Activated gamma-delta T cell (primary cell): ENCODE results near the gene AMD1.
"Not testable (repeated sequence)": the region's sequence is repeated elsewhere in the genome, so short reads cannot be mapped to it uniquely, and the experiment has no call there.

ENCODE experiments used
- DNase-seq: peaks from one replicate; lab custom pipeline; 2025; lab: John Stamatoyannopoulos, UW

AMD1 gene

GRCh38 chr6:110877569-110877968, 3.0 kb downstream of the AMD1 start:
- no peak for DNase-seq

GRCh38 chr6:110878751-110879522, 4.4 kb downstream of the AMD1 start:
- no peak for DNase-seq

- no peak for DNase-seq
Observed at GRCh38 chr6:110880651-110881050, 6.1 kb downstream of the AMD1 start.

- no peak for DNase-seq
Observed at GRCh38 chr6:110881546-110882273, 7.1 kb downstream of the AMD1 start.

GRCh38 chr6:110882274-110882619, 7.7 kb downstream of the AMD1 start:
- DNase-seq: no peak

- no peak for DNase-seq
Observed at GRCh38 chr6:110882824-110883554, 8.4 kb downstream of the AMD1 start.

- DNase-seq: no peak
Observed at GRCh38 chr6:110884321-110884720, 9.7 kb downstream of the AMD1 start.

GRCh38 chr6:110885526-110885925, 10.9 kb downstream of the AMD1 start:
- no peak for DNase-seq

- DNase-seq: no peak
Observed at GRCh38 chr6:110886555-110887167, 12.1 kb downstream of the AMD1 start.

- DNase-seq: no peak
Observed at GRCh38 chr6:110890288-110890687, 15.7 kb downstream of the AMD1 start.

- DNase-seq: no peak
Observed at GRCh38 chr6:110895907-110896608, 21.5 kb downstream of the AMD1 start.

GRCh38 chr6:110897433-110897832, 22.8 kb downstream of the AMD1 start:
- no peak for DNase-seq

- DNase-seq: no peak
Observed at GRCh38 chr6:110898111-110898510, 23.5 kb downstream of the AMD1 start.

- no peak for DNase-seq
Observed at GRCh38 chr6:110900028-110900598, 25.5 kb downstream of the AMD1 start.

- not testable (repeated sequence) for DNase-seq
Observed at GRCh38 chr6:110901601-110902000, 27.0 kb downstream of the AMD1 start.

- DNase-seq: no peak
Observed at GRCh38 chr6:110902091-110902490, 27.5 kb downstream of the AMD1 start.

GRCh38 chr6:110906273-110906672, 31.7 kb downstream of the AMD1 start:
- DNase-seq: not testable (repeated sequence)

- no peak for DNase-seq
Observed at GRCh38 chr6:110930781-110931180, 56.2 kb downstream of the AMD1 start.

GRCh38 chr6:110933912-110934311, 59.3 kb downstream of the AMD1 start:
- no peak for DNase-seq

GRCh38 chr6:110934381-110934898, 59.9 kb downstream of the AMD1 start:
- no peak for DNase-seq

GRCh38 chr6:110935171-110935570, 60.6 kb downstream of the AMD1 start:
- no peak for DNase-seq
